ENCODE results near the gene AKR1B15.
A peak's percentile ranks its signal among the peaks of the same experiment; 100 is the strongest.

Gene AKR1B15

GRCh38 chr7:134574322-134574721 is 25.4 kb downstream of the AKR1B15 start:
- H3K27ac ChIP-seq (ENCODE audit: low read depth, low read length), result no peak overlapping the region
- no peaks in the 10 kb centered on the region for H3K36me3 ChIP-seq (ENCODE audit: control insufficient read depth, insufficient read depth, low read length)
- H3K4me1 ChIP-seq (ENCODE audit: control insufficient read depth, insufficient read depth, low read length), result no peaks in the 10 kb centered on the region
- no peaks in the 10 kb centered on the region for H3K27me3 ChIP-seq (ENCODE audit: control insufficient read depth, insufficient read depth, low read length)
- no peak overlapping the region for H3K4me3 ChIP-seq (ENCODE audit: low read length)
- H3K9ac ChIP-seq (ENCODE audit: low read length), result no peak overlapping the region

GRCh38 chr7:134584290-134584689 is 35.4 kb downstream of the AKR1B15 start:
- H3K4me3 ChIP-seq (ENCODE audit: low read length), result no peak overlapping the region
- no peak overlapping the region for H3K27ac ChIP-seq (ENCODE audit: low read depth, low read length)
- no peaks in the 10 kb centered on the region for H3K36me3 ChIP-seq (ENCODE audit: control insufficient read depth, insufficient read depth, low read length)
- no peaks in the 10 kb centered on the region for H3K4me1 ChIP-seq (ENCODE audit: control insufficient read depth, insufficient read depth, low read length)
- H3K27me3 ChIP-seq (ENCODE audit: control insufficient read depth, insufficient read depth, low read length), result no peaks in the 10 kb centered on the region
- H3K9ac ChIP-seq (ENCODE audit: low read length), result no peak overlapping the region

GRCh38 chr7:134585897-134586296 is 37.0 kb downstream of the AKR1B15 start:
- Histone ChIP-seq H3K27me3 (ENCODE audit: control insufficient read depth, insufficient read depth, low read length) (no peaks in the 10 kb centered on the region), H3K36me3 (ENCODE audit: control insufficient read depth, insufficient read depth, low read length) (no peaks in the 10 kb centered on the region), H3K9ac (ENCODE audit: low read length) (no peak overlapping the region), H3K27ac (ENCODE audit: low read depth, low read length) (no peak overlapping the region), H3K4me3 (ENCODE audit: low read length) (no peak overlapping the region), H3K4me1 (ENCODE audit: control insufficient read depth, insufficient read depth, low read length) (no peaks in the 10 kb centered on the region)

GRCh38 chr7:134587750-134588149 is 38.8 kb downstream of the AKR1B15 start:
- Histone ChIP-seq H3K9ac (ENCODE audit: low read length) (no peak overlapping the region), H3K27me3 (ENCODE audit: control insufficient read depth, insufficient read depth, low read length) (no peaks in the 10 kb centered on the region), H3K4me1 (ENCODE audit: control insufficient read depth, insufficient read depth, low read length) (no peaks in the 10 kb centered on the region), H3K4me3 (ENCODE audit: low read length) (no peak overlapping the region), H3K36me3 (ENCODE audit: control insufficient read depth, insufficient read depth, low read length) (no peaks in the 10 kb centered on the region), H3K27ac (ENCODE audit: low read depth, low read length) (no peak overlapping the region)

- H3K36me3 ChIP-seq (ENCODE audit: control insufficient read depth, insufficient read depth, low read length), result no peaks in the 10 kb centered on the region
- H3K9ac ChIP-seq (ENCODE audit: low read length), result no peak overlapping the region
- no peak overlapping the region for H3K4me3 ChIP-seq (ENCODE audit: low read length)
- no peaks in the 10 kb centered on the region for H3K27me3 ChIP-seq (ENCODE audit: control insufficient read depth, insufficient read depth, low read length)
- H3K27ac ChIP-seq (ENCODE audit: low read depth, low read length), result no peak overlapping the region
- H3K4me1 ChIP-seq (ENCODE audit: control insufficient read depth, insufficient read depth, low read length), result peaks cover 5% of the 10 kb centered on the region
Observed at GRCh38 chr7:134589491-134589941, 40.6 kb downstream of the AKR1B15 start.

GRCh38 chr7:134593530-134594392 is 44.9 kb downstream of the AKR1B15 start:
- no peak overlapping the region for H3K9ac ChIP-seq (ENCODE audit: low read length)

GRCh38 chr7:134594877-134595276 is 46.0 kb downstream of the AKR1B15 start:
- Histone ChIP-seq H3K27me3 (ENCODE audit: control insufficient read depth, insufficient read depth, low read length) (no peaks in the 10 kb centered on the region), H3K4me1 (ENCODE audit: control insufficient read depth, insufficient read depth, low read length) (peaks cover 5% of the 10 kb centered on the region), H3K4me3 (ENCODE audit: low read length) (no peak overlapping the region), H3K9ac (ENCODE audit: low read length) (no peak overlapping the region), H3K36me3 (ENCODE audit: control insufficient read depth, insufficient read depth, low read length) (no peaks in the 10 kb centered on the region), H3K27ac (ENCODE audit: low read depth, low read length) (peak overlapping the region; percentile 83)

More at GRCh38 chr7:134593530-134594392, 44.9 kb downstream of the AKR1B15 start:
- H3K36me3 ChIP-seq (ENCODE audit: control insufficient read depth, insufficient read depth, low read length), result no peaks in the 10 kb centered on the region
- H3K27me3 ChIP-seq (ENCODE audit: control insufficient read depth, insufficient read depth, low read length), result no peaks in the 10 kb centered on the region
- H3K27ac ChIP-seq (ENCODE audit: low read depth, low read length), result peak overlapping the region; percentile 83
- H3K4me3 ChIP-seq (ENCODE audit: low read length), result no peak overlapping the region
- peaks cover 5% of the 10 kb centered on the region for H3K4me1 ChIP-seq (ENCODE audit: control insufficient read depth, insufficient read depth, low read length)

- Histone ChIP-seq H3K27ac (ENCODE audit: low read depth, low read length) (no peak overlapping the region), H3K36me3 (ENCODE audit: control insufficient read depth, insufficient read depth, low read length) (no peaks in the 10 kb centered on the region), H3K4me1 (ENCODE audit: control insufficient read depth, insufficient read depth, low read length) (no peaks in the 10 kb centered on the region), H3K4me3 (ENCODE audit: low read length) (no peak overlapping the region), H3K27me3 (ENCODE audit: control insufficient read depth, insufficient read depth, low read length) (no peaks in the 10 kb centered on the region), H3K9ac (ENCODE audit: low read length) (no peak overlapping the region)
Observed at GRCh38 chr7:134599371-134599770, 50.5 kb downstream of the AKR1B15 start.

- H3K4me1 ChIP-seq (ENCODE audit: control insufficient read depth, insufficient read depth, low read length), result no peaks in the 10 kb centered on the region
- no peak overlapping the region for H3K9ac ChIP-seq (ENCODE audit: low read length)
- no peaks in the 10 kb centered on the region for H3K36me3 ChIP-seq (ENCODE audit: control insufficient read depth, insufficient read depth, low read length)
- no peak overlapping the region for H3K4me3 ChIP-seq (ENCODE audit: low read length)
- no peaks in the 10 kb centered on the region for H3K27me3 ChIP-seq (ENCODE audit: control insufficient read depth, insufficient read depth, low read length)
- no peak overlapping the region for H3K27ac ChIP-seq (ENCODE audit: low read depth, low read length)
Observed at GRCh38 chr7:134601459-134601858, 52.5 kb downstream of the AKR1B15 start.

- no peaks in the 10 kb centered on the region for H3K27me3 ChIP-seq (ENCODE audit: control insufficient read depth, insufficient read depth, low read length)
- H3K9ac ChIP-seq (ENCODE audit: low read length), result no peak overlapping the region
- no peak overlapping the region for H3K4me3 ChIP-seq (ENCODE audit: low read length)
- no peak overlapping the region for H3K27ac ChIP-seq (ENCODE audit: low read depth, low read length)
- no peaks in the 10 kb centered on the region for H3K4me1 ChIP-seq (ENCODE audit: control insufficient read depth, insufficient read depth, low read length)
- H3K36me3 ChIP-seq (ENCODE audit: control insufficient read depth, insufficient read depth, low read length), result no peaks in the 10 kb centered on the region
Observed at GRCh38 chr7:134602881-134603451, 54.1 kb downstream of the AKR1B15 start.

GRCh38 chr7:134605978-134606923 is 57.3 kb downstream of the AKR1B15 start:
- Histone ChIP-seq H3K36me3 (ENCODE audit: control insufficient read depth, insufficient read depth, low read length) (no peaks in the 10 kb centered on the region), H3K27ac (ENCODE audit: low read depth, low read length) (no peak overlapping the region), H3K9ac (ENCODE audit: low read length) (no peak overlapping the region), H3K4me3 (ENCODE audit: low read length) (no peak overlapping the region), H3K27me3 (ENCODE audit: control insufficient read depth, insufficient read depth, low read length) (no peaks in the 10 kb centered on the region), H3K4me1 (ENCODE audit: control insufficient read depth, insufficient read depth, low read length) (no peaks in the 10 kb centered on the region)

GRCh38 chr7:134611611-134612151 is 62.8 kb downstream of the AKR1B15 start:
- Histone ChIP-seq H3K4me1 (ENCODE audit: control insufficient read depth, insufficient read depth, low read length) (no peaks in the 10 kb centered on the region), H3K36me3 (ENCODE audit: control insufficient read depth, insufficient read depth, low read length) (no peaks in the 10 kb centered on the region), H3K9ac (ENCODE audit: low read length) (no peak overlapping the region)

More at GRCh38 chr7:134611611-134612151, 62.8 kb downstream of the AKR1B15 start:
- no peak overlapping the region for H3K27ac ChIP-seq (ENCODE audit: low read depth, low read length)
- H3K4me3 ChIP-seq (ENCODE audit: low read length), result no peak overlapping the region
- H3K27me3 ChIP-seq (ENCODE audit: control insufficient read depth, insufficient read depth, low read length), result peaks cover 3% of the 10 kb centered on the region
